ENCODE results near the gene DAPK1.

GRCh38 chr9:87619346-87619745 is 121.7 kb downstream of the DAPK1 start:
- TF ChIP-seq MYC (IDR thresholded peaks at IDR 0.05; ENCODE audit: low read depth, low read length) (no peak), POLR2A (IDR thresholded peaks at IDR 0.05; ENCODE audit: low read depth, low read length) (no peak), CTCF (IDR thresholded peaks at IDR 0.05; ENCODE audit: extremely low read depth in 1 of 2, insufficient read depth in 1 of 2, low read depth in 1 of 2, low read length in 2 of 2) (no peak), EZH2 (IDR thresholded peaks at IDR 0.05; ENCODE audit: borderline replicate concordance, low read depth, low read length, severe bottlenecking) (no peak), POLR2AphosphoS5 (IDR thresholded peaks at IDR 0.05; ENCODE audit: insufficient read depth, low read depth, low read length) (no peak), FOS (IDR thresholded peaks at IDR 0.05; ENCODE audit: borderline replicate concordance, insufficient read depth, low read length) (no peak), JUN (IDR thresholded peaks at IDR 0.05; ENCODE audit: borderline replicate concordance, insufficient read depth, insufficient read length, low read depth) (no peak), MAX (IDR thresholded peaks at IDR 0.05; ENCODE audit: insufficient read depth, insufficient read length) (no peak), GATA2 (IDR thresholded peaks at IDR 0.05; ENCODE audit: insufficient read depth, insufficient read length, low read depth, low read length) (no peak)
